IPS-18a (cell line): ENCODE data around the gene ADAP1.

Experiments used
- H3K27ac ChIP-seq: one replicate; pipeline ENCODE4 v1.5.1; 2013; ENCODE audit warnings: low read length
- H3K27me3 ChIP-seq: one replicate; pipeline ENCODE4 v1.6.1; 2013; ENCODE audit warnings: mild to moderate bottlenecking, low read length; ENCODE audit not compliant: control insufficient read depth, insufficient read depth
- H3K36me3 ChIP-seq: one replicate; pipeline ENCODE4 v1.6.1; 2013; ENCODE audit warnings: low read depth, low read length; ENCODE audit not compliant: control insufficient read depth
- H3K4me1 ChIP-seq: one replicate; pipeline ENCODE4 v1.6.1; 2013; ENCODE audit warnings: low read depth, low read length; ENCODE audit not compliant: control insufficient read depth
- H3K4me3 ChIP-seq: one replicate; pipeline ENCODE4 v1.5.1; 2013; ENCODE audit warnings: low read length
- H3K9ac ChIP-seq: one replicate; pipeline ENCODE4 v1.6.1; 2013; ENCODE audit warnings: mild to moderate bottlenecking, low read length, moderate library complexity
- H3K9me3 ChIP-seq: one replicate; pipeline ENCODE4 v1.6.1; 2013; ENCODE audit warnings: low read depth, low read length; ENCODE audit not compliant: control insufficient read depth

Gene ADAP1

DNA sequence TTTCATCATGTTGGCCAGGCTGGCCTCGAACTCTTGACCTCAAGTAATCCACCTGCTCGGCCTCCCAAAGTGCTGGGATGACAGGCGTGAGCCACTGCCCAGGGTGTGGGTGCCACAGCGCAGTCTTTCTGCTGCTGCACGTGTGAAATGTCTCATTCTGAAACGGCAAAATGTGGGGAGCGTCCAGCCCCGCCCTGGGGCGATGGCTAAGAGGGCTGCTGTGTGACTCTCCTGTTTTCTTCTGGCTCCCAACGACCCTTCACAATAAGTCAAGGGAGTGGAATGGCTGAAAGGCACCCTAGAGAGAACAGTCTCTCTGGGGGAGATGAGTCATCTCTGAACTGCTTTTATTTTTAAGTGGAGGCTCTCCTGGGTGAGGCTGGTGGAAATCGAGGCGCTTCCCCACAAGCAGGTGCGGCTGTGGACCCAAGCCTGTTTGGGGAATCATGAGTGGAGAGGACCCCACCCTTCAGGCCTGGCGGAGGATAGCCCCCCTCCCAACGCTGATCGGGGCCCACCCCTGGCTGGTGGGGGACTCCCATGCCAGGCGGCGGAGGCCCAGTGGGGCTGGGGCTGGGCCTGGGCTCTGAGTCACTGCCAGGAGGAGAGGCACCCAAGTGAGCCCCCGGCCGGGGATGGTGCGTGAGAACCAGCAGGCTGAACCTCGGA, 18.0 kb downstream of the ADAP1 start:
- peaks cover 13% of the 10 kb centered on the region for H3K27me3 ChIP-seq
- no peaks in the 10 kb centered on the region for H3K4me1 ChIP-seq
- no peak overlapping the region for H3K27ac ChIP-seq
- no peak overlapping the region for H3K4me3 ChIP-seq
- no peaks in the 10 kb centered on the region for H3K36me3 ChIP-seq
- no peak overlapping the region for H3K9ac ChIP-seq
- H3K9me3 ChIP-seq, result no peaks in the 10 kb centered on the region

- Histone ChIP-seq H3K4me3 (no peak overlapping the region), H3K9ac (no peak overlapping the region), H3K9me3 (no peaks in the 10 kb centered on the region), H3K36me3 (no peaks in the 10 kb centered on the region), H3K27me3 (peaks cover 9% of the 10 kb centered on the region), H3K4me1 (no peaks in the 10 kb centered on the region), H3K27ac (no peak overlapping the region)
Measured at GRCh38 chr7:935874-936385, 18.6 kb downstream of the ADAP1 start.

DNA sequence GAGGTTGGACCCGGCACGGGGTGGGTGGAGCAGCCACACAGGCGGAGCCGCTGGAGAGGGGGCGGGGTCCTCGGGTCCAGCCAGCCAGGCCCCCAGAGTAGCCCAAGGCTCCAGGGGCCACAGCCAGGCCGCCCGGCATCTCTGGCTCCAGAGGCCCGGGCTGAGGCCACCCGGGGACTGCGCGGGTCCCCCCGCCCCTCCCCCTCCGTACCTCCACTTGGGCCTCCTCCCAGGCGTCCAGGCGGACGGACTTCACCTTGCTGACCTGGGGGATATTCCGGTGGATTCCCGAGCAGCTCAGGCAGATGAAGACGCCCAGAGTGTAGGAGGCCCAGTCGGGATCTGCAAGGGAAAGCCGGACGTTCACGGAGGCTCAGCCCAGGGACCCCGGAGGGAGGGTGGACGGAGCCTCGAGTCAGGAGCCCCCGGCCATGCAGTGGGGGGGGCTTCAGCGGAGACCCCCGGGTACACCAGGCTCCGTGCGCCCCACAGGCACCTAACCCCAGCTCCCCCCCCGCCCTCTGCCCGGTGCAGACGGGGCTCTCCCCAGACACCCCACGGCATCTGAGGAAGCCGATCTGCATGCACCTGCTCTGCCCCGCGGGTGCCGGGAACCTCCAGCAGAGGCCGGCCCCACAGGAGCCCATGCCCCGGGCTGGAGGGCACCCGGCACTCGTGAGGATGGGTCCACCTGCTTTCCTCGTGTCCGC, 19.2 kb downstream of the ADAP1 start:
- no peaks in the 10 kb centered on the region for H3K4me1 ChIP-seq
- no peak overlapping the region for H3K27ac ChIP-seq
- H3K27me3 ChIP-seq, result peaks cover 3% of the 10 kb centered on the region
- no peak overlapping the region for H3K9ac ChIP-seq
- H3K9me3 ChIP-seq, result no peaks in the 10 kb centered on the region
- no peak overlapping the region for H3K4me3 ChIP-seq
- no peaks in the 10 kb centered on the region for H3K36me3 ChIP-seq

GRCh38 chr7:934469-935163, 19.9 kb downstream of the ADAP1 start:
- no peak overlapping the region for H3K9ac ChIP-seq
- H3K4me1 ChIP-seq, result no peaks in the 10 kb centered on the region

GRCh38 chr7:932651-932975, 21.9 kb downstream of the ADAP1 start:
- H3K27me3 ChIP-seq, result no peaks in the 10 kb centered on the region
- H3K9ac ChIP-seq, result no peak overlapping the region
- H3K9me3 ChIP-seq, result no peaks in the 10 kb centered on the region
- H3K27ac ChIP-seq, result no peak overlapping the region
- no peaks in the 10 kb centered on the region for H3K4me1 ChIP-seq
- H3K4me3 ChIP-seq, result no peak overlapping the region
- H3K36me3 ChIP-seq, result no peaks in the 10 kb centered on the region

More at GRCh38 chr7:934469-935163, 19.9 kb downstream of the ADAP1 start:
- Histone ChIP-seq H3K36me3 (no peaks in the 10 kb centered on the region), H3K27me3 (no peaks in the 10 kb centered on the region), H3K27ac (no peak overlapping the region), H3K4me3 (no peak overlapping the region), H3K9me3 (no peaks in the 10 kb centered on the region)

DNA sequence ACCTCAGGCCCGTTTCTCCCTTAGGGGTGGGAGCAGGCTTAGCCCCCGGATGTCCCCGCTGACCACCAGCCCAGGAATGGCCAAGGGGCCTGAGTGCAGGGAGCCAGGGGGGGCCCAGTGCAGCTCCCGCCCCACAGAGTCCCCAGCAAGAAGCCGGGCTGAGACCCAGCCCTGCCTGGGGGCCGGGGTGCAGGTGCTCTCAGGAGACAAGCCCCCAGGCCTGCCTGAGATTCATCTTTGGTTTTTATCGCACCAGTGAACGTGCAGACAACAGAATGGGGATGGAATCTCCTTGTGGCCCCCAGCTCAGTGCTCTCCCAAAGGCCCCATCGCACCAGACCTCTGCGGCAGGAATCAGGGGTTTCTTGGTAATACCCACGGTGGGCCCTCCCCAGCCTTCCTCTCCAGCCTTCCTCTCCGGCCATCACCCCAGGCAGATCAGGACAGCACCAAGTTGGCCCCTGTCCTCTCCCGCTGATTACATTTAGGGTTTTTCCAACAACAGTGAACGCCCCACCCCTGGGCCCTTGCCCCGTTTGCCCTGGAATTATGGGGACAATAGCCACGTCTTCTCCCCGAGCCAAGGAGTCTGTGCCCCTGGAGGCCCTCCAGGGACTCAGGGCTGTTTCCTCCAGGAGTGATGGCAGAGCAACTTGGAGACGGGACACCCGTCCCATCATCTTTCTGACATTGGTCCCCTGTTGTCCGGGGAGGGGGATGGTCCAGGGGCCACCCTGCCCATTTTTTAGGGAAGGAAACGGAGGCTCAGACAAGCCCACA, 22.4 kb downstream of the ADAP1 start:
- no peak overlapping the region for H3K4me3 ChIP-seq
- H3K27me3 ChIP-seq, result no peaks in the 10 kb centered on the region
- no peaks in the 10 kb centered on the region for H3K4me1 ChIP-seq
- H3K36me3 ChIP-seq, result no peaks in the 10 kb centered on the region
- H3K9me3 ChIP-seq, result no peaks in the 10 kb centered on the region
- no peak overlapping the region for H3K9ac ChIP-seq
- no peak overlapping the region for H3K27ac ChIP-seq

DNA sequence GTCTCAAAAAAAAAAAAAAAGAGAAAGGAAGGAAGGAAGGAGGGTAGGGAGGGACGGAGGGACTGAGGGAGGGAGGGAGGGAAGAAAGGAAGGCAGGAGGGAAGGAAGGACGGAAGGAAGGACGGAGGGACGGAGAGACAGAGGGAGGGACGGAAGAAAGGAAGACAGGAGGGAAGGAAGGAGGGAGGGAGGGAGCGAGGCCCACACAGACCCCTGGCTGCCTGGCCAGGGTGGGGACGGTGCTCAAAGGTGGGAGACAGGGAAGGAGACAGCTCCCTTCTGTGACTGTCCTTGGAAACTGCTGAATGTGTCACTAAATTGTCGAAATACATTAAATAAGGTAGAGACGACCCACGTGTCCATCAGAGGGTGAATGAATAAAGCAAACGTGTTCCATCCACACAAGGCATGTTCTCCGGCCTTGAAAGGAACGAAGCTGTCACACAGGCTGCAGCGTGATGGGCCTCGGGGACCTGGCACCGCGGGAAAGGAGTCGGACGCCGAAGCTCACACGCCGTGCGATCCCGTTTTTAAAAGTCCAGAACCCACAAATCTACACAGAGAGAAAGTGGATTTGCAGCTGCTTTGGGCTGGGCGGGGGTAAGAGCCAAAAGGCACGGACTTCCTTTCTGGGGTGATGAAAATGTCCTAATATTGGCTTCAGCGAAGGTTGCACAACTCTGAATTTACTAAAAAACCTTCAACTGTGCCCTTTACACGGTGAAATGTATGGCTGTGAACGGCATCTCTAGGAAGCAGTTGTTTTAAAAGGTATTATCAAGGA, 23.3 kb downstream of the ADAP1 start:
- Histone ChIP-seq H3K4me3 (no peak overlapping the region), H3K27me3 (no peaks in the 10 kb centered on the region), H3K27ac (no peak overlapping the region), H3K36me3 (no peaks in the 10 kb centered on the region), H3K9me3 (no peaks in the 10 kb centered on the region), H3K9ac (no peak overlapping the region), H3K4me1 (no peaks in the 10 kb centered on the region)

GRCh38 chr7:929311-929711, 25.2 kb downstream of the ADAP1 start:
- no peaks in the 10 kb centered on the region for H3K4me1 ChIP-seq
- H3K4me3 ChIP-seq, result no peak overlapping the region
- no peak overlapping the region for H3K9ac ChIP-seq
- no peaks in the 10 kb centered on the region for H3K27me3 ChIP-seq
- H3K36me3 ChIP-seq, result no peaks in the 10 kb centered on the region
- H3K27ac ChIP-seq, result no peak overlapping the region
- no peaks in the 10 kb centered on the region for H3K9me3 ChIP-seq

- H3K9ac ChIP-seq, result no peak overlapping the region
- H3K4me3 ChIP-seq, result no peak overlapping the region
- no peaks in the 10 kb centered on the region for H3K4me1 ChIP-seq
- H3K27ac ChIP-seq, result no peak overlapping the region
- H3K27me3 ChIP-seq, result no peaks in the 10 kb centered on the region
- H3K9me3 ChIP-seq, result no peaks in the 10 kb centered on the region
- H3K36me3 ChIP-seq, result no peaks in the 10 kb centered on the region
Measured at GRCh38 chr7:927031-927671, 27.3 kb downstream of the ADAP1 start.

- no peaks in the 10 kb centered on the region for H3K27me3 ChIP-seq
- H3K4me3 ChIP-seq, result no peak overlapping the region
- no peaks in the 10 kb centered on the region for H3K9me3 ChIP-seq
- H3K9ac ChIP-seq, result no peak overlapping the region
- H3K36me3 ChIP-seq, result no peaks in the 10 kb centered on the region
- H3K27ac ChIP-seq, result no peak overlapping the region
- no peaks in the 10 kb centered on the region for H3K4me1 ChIP-seq
Measured at GRCh38 chr7:926061-927030, 28.1 kb downstream of the ADAP1 start.
